Measurements from ENCODE around the gene KDM4F. TPM values are rescaled to one million over a fixed set of nuclear protein-coding genes. Genes with fewer than 3 reads are reported as not detected.

KDM4F gene
- total and polyA plus RNA-seq, 2 donors (not counting 3 experiments of a cell fraction or from before 2014, with no cell fraction given), result not detected

- H4K20me1 ChIP-seq (replicated peaks; ENCODE audit: control insufficient read depth, extremely low read depth, insufficient read depth, low read length), result no peaks in the 10 kb centered on the region
- no peak overlapping the region for H3K9ac ChIP-seq (replicated peaks; ENCODE audit: extremely low read depth, insufficient read depth, low read length)
- FAIRE-seq (no peak), DNase-seq (ENCODE audit: low read depth, low spot score) (no peak)
- TF ChIP-seq, protein P1, sequence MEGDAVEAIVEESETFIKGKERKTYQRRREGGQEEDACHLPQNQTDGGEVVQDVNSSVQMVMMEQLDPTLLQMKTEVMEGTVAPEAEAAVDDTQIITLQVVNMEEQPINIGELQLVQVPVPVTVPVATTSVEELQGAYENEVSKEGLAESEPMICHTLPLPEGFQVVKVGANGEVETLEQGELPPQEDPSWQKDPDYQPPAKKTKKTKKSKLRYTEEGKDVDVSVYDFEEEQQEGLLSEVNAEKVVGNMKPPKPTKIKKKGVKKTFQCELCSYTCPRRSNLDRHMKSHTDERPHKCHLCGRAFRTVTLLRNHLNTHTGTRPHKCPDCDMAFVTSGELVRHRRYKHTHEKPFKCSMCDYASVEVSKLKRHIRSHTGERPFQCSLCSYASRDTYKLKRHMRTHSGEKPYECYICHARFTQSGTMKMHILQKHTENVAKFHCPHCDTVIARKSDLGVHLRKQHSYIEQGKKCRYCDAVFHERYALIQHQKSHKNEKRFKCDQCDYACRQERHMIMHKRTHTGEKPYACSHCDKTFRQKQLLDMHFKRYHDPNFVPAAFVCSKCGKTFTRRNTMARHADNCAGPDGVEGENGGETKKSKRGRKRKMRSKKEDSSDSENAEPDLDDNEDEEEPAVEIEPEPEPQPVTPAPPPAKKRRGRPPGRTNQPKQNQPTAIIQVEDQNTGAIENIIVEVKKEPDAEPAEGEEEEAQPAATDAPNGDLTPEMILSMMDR (IDR thresholded peaks at IDR 0.05; ENCODE audit: extremely low read depth in 1 of 2, insufficient read depth in 1 of 2, low read depth in 1 of 2, low read length in 2 of 2), result no peak
- TF ChIP-seq GATA2 (IDR thresholded peaks at IDR 0.05; ENCODE audit: insufficient read depth, insufficient read length, low read depth, low read length) (no peak), POLR2A (IDR thresholded peaks at IDR 0.05; ENCODE audit: low read depth, low read length) (no peak), MAX (IDR thresholded peaks at IDR 0.05; ENCODE audit: insufficient read depth, insufficient read length) (no peak), MYC (IDR thresholded peaks at IDR 0.05; ENCODE audit: low read depth, low read length) (no peak), EZH2 (IDR thresholded peaks at IDR 0.05; ENCODE audit: borderline replicate concordance, low read depth, low read length, severe bottlenecking) (no peak), FOS (IDR thresholded peaks at IDR 0.05; ENCODE audit: borderline replicate concordance, insufficient read depth, low read length) (no peak), JUN (IDR thresholded peaks at IDR 0.05; ENCODE audit: borderline replicate concordance, insufficient read depth, insufficient read length, low read depth) (no peak)
- H2AFZ ChIP-seq (ENCODE audit: low read depth, low read length), result no peak overlapping the region
- peaks cover 14% of the 10 kb centered on the region for H3K4me1 ChIP-seq (ENCODE audit: control insufficient read depth, extremely low read depth, insufficient read depth, low read length)
- H3K36me3 ChIP-seq (ENCODE audit: control insufficient read depth in 2 of 2, extremely low read depth in 1 of 2, insufficient read depth in 2 of 2, low read length in 2 of 2), result no peaks in the 10 kb centered on the region
- dilution Hi-C loops (cut with MboI; ENCODE audit: extremely low pct_ligation_motif_present, low sequenced_read_pairs), result no loop called here
- no peaks in the 10 kb centered on the region for H3K9me1 ChIP-seq (replicated peaks; ENCODE audit: control insufficient read depth, extremely low read depth, insufficient read depth, low read length)
- no peak overlapping the region for H3K27ac ChIP-seq (ENCODE audit: insufficient read depth, low read depth, low read length)
- H3K9me3 ChIP-seq (replicated peaks; ENCODE audit: control insufficient read depth, insufficient read depth, low read length), result no peaks in the 10 kb centered on the region
- H3K79me2 ChIP-seq (ENCODE audit: control insufficient read depth, insufficient read depth, low read length), result no peaks in the 10 kb centered on the region
- POLR2A ChIA-PET, result no interaction called here
- no peaks in the 10 kb centered on the region for H3K27me3 ChIP-seq (ENCODE audit: control insufficient read depth in 2 of 2, insufficient read depth in 2 of 2, low read length in 2 of 2)
- BruUV-seq (replicated peaks), result no TSS peak
- intact Hi-C loops (cut with micrococcal nuclease), result no loop called here
- CTCF ChIA-PET, result no interaction called here
- H3K4me2 ChIP-seq (ENCODE audit: insufficient read depth, low read length), result no peak overlapping the region
- H3K4me3 ChIP-seq (replicated peaks in 1 of 3; ENCODE audit: insufficient read depth in 1 of 3, low read depth in 1 of 3, low read length in 3 of 3), result no peak overlapping the region
Observed at GRCh38 chr11:95097209-95097608, 48.0 kb downstream of the KDM4F start.

Measured in endothelial cell of umbilical vein (primary cell).